WTC11 (cell line): ENCODE data around the gene CTNND2. TPM values are rescaled to one million over a fixed set of nuclear protein-coding genes. Genes with fewer than 3 reads are reported as not detected.

Experiments
- ATAC-seq: fragments of 200-7000 bp; cut with Tn5 transposase; 2 replicates; pipeline ENCODE4 v1.10.0; 2021; ENCODE audit warnings: mild to moderate bottlenecking, moderate library complexity
- CTCF ChIA-PET: fragments of 300-600 bp; sonication (Branson Sonifier 250); formaldehyde crosslinking; loops from one replicate; lab custom pipeline; 2021; ENCODE audit warnings: antibody characterized with exemption; lab: Charles Lee
- POLR2A ChIA-PET: fragments of 350-600 bp; sonication (Branson Sonifier 250); formaldehyde crosslinking; loops from one replicate; lab custom pipeline; 2021; ENCODE audit warnings: antibody characterized with exemption; lab: Charles Lee
- DNase-seq: peaks from one replicate; pipeline ENCODE4 v3.0.0; 2021; ENCODE audit warnings: low spot score
- H3K27ac Mint-ChIP-seq: 2 replicates; pipeline ENCODE4 v1.8.0; 2021; ENCODE audit warnings: mixed read lengths
- H3K27me3 Mint-ChIP-seq: 2 replicates; pipeline ENCODE4 v1.8.0; 2021; ENCODE audit warnings: low read depth, mild to moderate bottlenecking, moderate library complexity, mixed read lengths
- H3K36me3 Mint-ChIP-seq: 2 replicates; pipeline ENCODE4 v1.8.0; 2021; ENCODE audit warnings: mixed read lengths
- H3K4me1 Mint-ChIP-seq: 2 replicates; pipeline ENCODE4 v1.8.0; 2022; ENCODE audit warnings: mixed read lengths
- H3K4me3 Mint-ChIP-seq: 2 replicates; pipeline ENCODE4 v1.8.0; 2021; ENCODE audit warnings: mild to moderate bottlenecking, moderate library complexity, mixed read lengths
- H3K9me3 Mint-ChIP-seq: 2 replicates; pipeline ENCODE4 v1.8.0; 2021; ENCODE audit warnings: mixed read lengths
- ATF3 ChIP-seq: sonication (generic); formaldehyde crosslinking; conservative IDR thresholded peaks from 2 replicates; pipeline ENCODE4 v1.8.1; 2022; ENCODE audit warnings: mild to moderate bottlenecking, missing genetic modification reagents
- CTCF ChIP-seq: fragments of 200-600 bp; IDR thresholded peaks from 2 replicates; pipeline ENCODE4 v1.8.0; 2022; ENCODE audit warnings: antibody characterized with exemption
- E2F4 ChIP-seq: sonication (generic); formaldehyde crosslinking; IDR thresholded peaks from 2 replicates; pipeline ENCODE4 v1.8.1; 2022; ENCODE audit warnings: low read depth, mild to moderate bottlenecking, moderate library complexity, missing genetic modification reagents, borderline replicate concordance
- ELF4 ChIP-seq: sonication (generic); formaldehyde crosslinking; IDR thresholded peaks from 2 replicates; pipeline ENCODE4 v1.8.1; 2022; ENCODE audit warnings: low read depth, mild to moderate bottlenecking, moderate library complexity, missing genetic modification reagents
- FOXJ3 ChIP-seq: sonication (generic); formaldehyde crosslinking; IDR thresholded peaks from 2 replicates; pipeline ENCODE4 v1.9.0; 2021; ENCODE audit warnings: missing genetic modification reagents, mild to moderate bottlenecking, borderline replicate concordance
- GABPB1 ChIP-seq: sonication (generic); formaldehyde crosslinking; IDR thresholded peaks from 2 replicates; pipeline ENCODE4 v1.8.1; 2023; ENCODE audit warnings: mild to moderate bottlenecking, missing genetic modification reagents
- IRF1 ChIP-seq: sonication (generic); formaldehyde crosslinking; IDR thresholded peaks from 2 replicates; pipeline ENCODE4 v1.8.0; 2023; ENCODE audit warnings: missing genetic modification reagents
- JAZF1 ChIP-seq: fragments of 250-450 bp; sonication (Bioruptor Pico); IDR thresholded peaks from 2 replicates; pipeline ENCODE4 v1.9.0; 2021; ENCODE audit warnings: moderate library complexity, mild to moderate bottlenecking, inconsistent platforms
- PRRX2 ChIP-seq: fragments of 250-450 bp; sonication (Bioruptor Pico); IDR thresholded peaks from 2 replicates; pipeline ENCODE4 v1.8.0; 2021; ENCODE audit warnings: mild to moderate bottlenecking
- SP1 ChIP-seq: sonication (generic); formaldehyde crosslinking; conservative IDR thresholded peaks from 2 replicates; pipeline ENCODE4 v1.8.1; 2022; ENCODE audit warnings: missing genetic modification reagents
- STAT6 ChIP-seq: sonication (generic); formaldehyde crosslinking; conservative IDR thresholded peaks from 2 replicates; pipeline ENCODE4 v1.8.1; 2023; ENCODE audit warnings: mild to moderate bottlenecking, low read depth, missing genetic modification reagents, moderate library complexity
- TEAD1 ChIP-seq: sonication (generic); formaldehyde crosslinking; IDR thresholded peaks from 2 replicates; pipeline ENCODE4 v1.8.0; 2022; ENCODE audit warnings: mild to moderate bottlenecking, missing genetic modification reagents
- TP53 ChIP-seq: sonication (generic); formaldehyde crosslinking; IDR thresholded peaks from 2 replicates; pipeline ENCODE4 v1.8.1; 2023; ENCODE audit warnings: mild to moderate bottlenecking, missing genetic modification reagents
- ZMAT4 ChIP-seq: fragments of 250-450 bp; sonication (Bioruptor Pico); IDR thresholded peaks from 2 replicates; pipeline ENCODE4 v1.9.0; 2021; ENCODE audit warnings: mild to moderate bottlenecking
- ZNF396 ChIP-seq: fragments of 250-450 bp; sonication (Bioruptor Pico); IDR thresholded peaks from 2 replicates; pipeline ENCODE4 v1.8.0; 2021; ENCODE audit warnings: mild to moderate bottlenecking, moderate library complexity, borderline replicate concordance
- ZNF423 ChIP-seq: fragments of 250-450 bp; sonication (Bioruptor Pico); IDR thresholded peaks from 2 replicates; pipeline ENCODE4 v2.1.2; 2022; ENCODE audit warnings: mild to moderate bottlenecking, moderate library complexity
- ZNF671 ChIP-seq: fragments of 250-450 bp; sonication (Bioruptor Pico); IDR thresholded peaks from 2 replicates; pipeline ENCODE4 v1.8.0; 2021; ENCODE audit warnings: mild to moderate bottlenecking
- total RNA-seq: library from RNA; stranded (reverse); gene quantifications from 3 replicates; pipeline ENCODE4 v1.2.3, GENCODE V29; 2021

The CTNND2 gene
- total RNA-seq, 1 experiment from 2014 or later: 11.9 TPM

GRCh38 chr5:11579351-11579750 is 324.9 kb downstream of the CTNND2 start:
- Mint-ChIP-seq H3K4me1 (peaks cover 6% of the 10 kb centered on the region), H3K4me3 (no peak overlapping the region), H3K9me3 (no peaks in the 10 kb centered on the region), H3K27me3 (no peaks in the 10 kb centered on the region), H3K36me3 (no peaks in the 10 kb centered on the region), H3K27ac (no peak overlapping the region)
- ChIA-PET POLR2A (no interaction called here), CTCF (no interaction called here)
- TF ChIP-seq PRRX2 (CRISPR knock-in tag): no peak
- TF ChIP-seq GABPB1: no peak
- no peak for TF ChIP-seq CTCF
- TF ChIP-seq JAZF1 (CRISPR knock-in tag): no peak
- TF ChIP-seq STAT6 (CRISPR knock-in tag): no peak
- no peak for TF ChIP-seq TP53
- no peak for TF ChIP-seq IRF1 (CRISPR knock-in tag)
- no peak for TF ChIP-seq ZNF396
- TF ChIP-seq SP1 (CRISPR knock-in tag): no peak
- TF ChIP-seq TEAD1 (CRISPR knock-in tag): no peak
- TF ChIP-seq ZMAT4: no peak
- no peak for TF ChIP-seq E2F4 (CRISPR knock-in tag)
- TF ChIP-seq ELF4 (CRISPR knock-in tag): no peak
- TF ChIP-seq ATF3 (CRISPR knock-in tag): no peak
- ATAC-seq: no peak
- DNase-seq: no peak

GRCh38 chr5:11574787-11575186 is 329.5 kb downstream of the CTNND2 start:
- no peak for ATAC-seq
- ChIA-PET CTCF (no interaction called here), POLR2A (interaction anchor here (0.6 kb wide), 1 partner anchor 192 kb away, joined by 3 read pairs; no protein-coding TSS in a partner anchor)

More at GRCh38 chr5:11574787-11575186, 329.5 kb downstream of the CTNND2 start:
- TF ChIP-seq FOXJ3 (CRISPR knock-in tag): no peak
- no peak for TF ChIP-seq ZNF671 (CRISPR knock-in tag)
- no peak for TF ChIP-seq ZNF423
- Mint-ChIP-seq H3K9me3 (no peaks in the 10 kb centered on the region), H3K27ac (no peak overlapping the region), H3K4me3 (no peak overlapping the region), H3K4me1 (peaks cover 9% of the 10 kb centered on the region), H3K27me3 (no peaks in the 10 kb centered on the region), H3K36me3 (no peaks in the 10 kb centered on the region)
- DNase-seq: no peak
